ENCODE measurements around the gene ZNF543. TPM values are rescaled to one million over a fixed set of nuclear protein-coding genes. Genes with fewer than 3 reads are reported as not detected.

ZNF543 gene
- total RNA-seq, 1 donor from 2014 or later, result 7.9 TPM

GRCh38 chr19:57280165-57280961, 39.9 kb upstream of the ZNF543 start, which contains the start of gene ZNF460:
TSS of gene ZNF460 (plus strand) at chr19:57280485. CDS start at chr19:57280807, 322 bp downstream.
- Histone ChIP-seq H3K36me3 (peaks cover 16% of the 10 kb centered on the region), H3K27me3 (no peaks in the 10 kb centered on the region), H3K4me1 (peaks cover 25% of the 10 kb centered on the region), H3K4me3 (peak within 1 kb of the TSS; percentile 93), H3K27ac (peak within 1 kb of the TSS; percentile 99), H3K9me3 (no peaks in the 10 kb centered on the region)
- intact Hi-C loops (cut with DNase I), result no loop called here
- ATAC-seq (peak; percentile 97), DNase-seq (peak; percentile 98)
- no peak for TF ChIP-seq CTCF (IDR thresholded peaks at IDR 0.05)

GRCh38 chr19:57280962-57281400, 39.3 kb upstream of the ZNF543 start:
- DNase-seq (no peak), ATAC-seq (no peak)
- peaks cover 22% of the 10 kb centered on the region for H3K36me3 ChIP-seq
- H3K27ac ChIP-seq, result peak overlapping the region; percentile 99
- peak overlapping the region; percentile 93 for H3K4me3 ChIP-seq
- H3K27me3 ChIP-seq, result no peaks in the 10 kb centered on the region
- H3K4me1 ChIP-seq, result peaks cover 25% of the 10 kb centered on the region
- intact Hi-C loops (cut with DNase I), result no loop called here
- no peaks in the 10 kb centered on the region for H3K9me3 ChIP-seq
- no peak for TF ChIP-seq CTCF (IDR thresholded peaks at IDR 0.05)

- DNase-seq, result no peak
- H3K4me1 ChIP-seq, result peaks cover 25% of the 10 kb centered on the region
- H3K27ac ChIP-seq, result no peak overlapping the region
- H3K27me3 ChIP-seq, result no peaks in the 10 kb centered on the region
- no peaks in the 10 kb centered on the region for H3K9me3 ChIP-seq
- TF ChIP-seq CTCF (IDR thresholded peaks at IDR 0.05), result no peak
- ATAC-seq, result no peak
- H3K36me3 ChIP-seq, result peaks cover 33% of the 10 kb centered on the region
- intact Hi-C loops (cut with DNase I), result no loop called here
- peak overlapping the region; percentile 93 for H3K4me3 ChIP-seq
These were observed 38.1 kb upstream of the ZNF543 start for GRCh38 chr19:57282011-57282643.

GRCh38 chr19:57288373-57288772, 31.9 kb upstream of the ZNF543 start:
- DNase-seq, result no peak
- intact Hi-C loops (cut with DNase I), result no loop called here
- no peak overlapping the region for H3K4me3 ChIP-seq
- H3K27me3 ChIP-seq, result no peaks in the 10 kb centered on the region
- no peaks in the 10 kb centered on the region for H3K4me1 ChIP-seq
- H3K9me3 ChIP-seq, result peaks cover 21% of the 10 kb centered on the region
- no peak overlapping the region for H3K27ac ChIP-seq
- H3K36me3 ChIP-seq, result peaks cover 90% of the 10 kb centered on the region
- no peak for ATAC-seq
- TF ChIP-seq CTCF (IDR thresholded peaks at IDR 0.05), result no peak

GRCh38 chr19:57290970-57291369, 29.3 kb upstream of the ZNF543 start:
- intact Hi-C loops (cut with DNase I), result no loop called here
- peaks cover 90% of the 10 kb centered on the region for H3K36me3 ChIP-seq
- ATAC-seq, result no peak
- TF ChIP-seq CTCF (IDR thresholded peaks at IDR 0.05), result no peak
- H3K4me1 ChIP-seq, result no peaks in the 10 kb centered on the region
- H3K27me3 ChIP-seq, result no peaks in the 10 kb centered on the region
- DNase-seq, result no peak
- H3K4me3 ChIP-seq, result no peak overlapping the region
- peaks cover 34% of the 10 kb centered on the region for H3K9me3 ChIP-seq
- H3K27ac ChIP-seq, result no peak overlapping the region
